Sigmoid colon (tissue), 3 donors: ENCODE results near the gene ABCB10.

Experiments
- POLR2A ChIP-seq, 2 donors: fragments of 450-650 bp; IDR thresholded peaks; one replicate each; pipeline ENCODE4 v1.6.1; 2016; ENCODE audit warnings: antibody characterized with exemption in 2 of 2, mild to moderate bottlenecking in 2 of 2, moderate library complexity in 2 of 2
- TF ChIP-seq, protein P1 (sequence below), 4 experiments: fragments of 450-650 bp in 3 of 4; fragments of 200-600 bp in 1 of 4; IDR thresholded peaks; one replicate each; pipeline ENCODE4 v1.5.1; 2016 to 2019; ENCODE audit warnings: antibody characterized with exemption in 4 of 4, mild to moderate bottlenecking in 3 of 4, moderate library complexity in 2 of 4

GRCh38 chr1:229572286-229572685 lies 13.8 kb upstream of the ABCB10 start:
- TF ChIP-seq, protein P1, sequence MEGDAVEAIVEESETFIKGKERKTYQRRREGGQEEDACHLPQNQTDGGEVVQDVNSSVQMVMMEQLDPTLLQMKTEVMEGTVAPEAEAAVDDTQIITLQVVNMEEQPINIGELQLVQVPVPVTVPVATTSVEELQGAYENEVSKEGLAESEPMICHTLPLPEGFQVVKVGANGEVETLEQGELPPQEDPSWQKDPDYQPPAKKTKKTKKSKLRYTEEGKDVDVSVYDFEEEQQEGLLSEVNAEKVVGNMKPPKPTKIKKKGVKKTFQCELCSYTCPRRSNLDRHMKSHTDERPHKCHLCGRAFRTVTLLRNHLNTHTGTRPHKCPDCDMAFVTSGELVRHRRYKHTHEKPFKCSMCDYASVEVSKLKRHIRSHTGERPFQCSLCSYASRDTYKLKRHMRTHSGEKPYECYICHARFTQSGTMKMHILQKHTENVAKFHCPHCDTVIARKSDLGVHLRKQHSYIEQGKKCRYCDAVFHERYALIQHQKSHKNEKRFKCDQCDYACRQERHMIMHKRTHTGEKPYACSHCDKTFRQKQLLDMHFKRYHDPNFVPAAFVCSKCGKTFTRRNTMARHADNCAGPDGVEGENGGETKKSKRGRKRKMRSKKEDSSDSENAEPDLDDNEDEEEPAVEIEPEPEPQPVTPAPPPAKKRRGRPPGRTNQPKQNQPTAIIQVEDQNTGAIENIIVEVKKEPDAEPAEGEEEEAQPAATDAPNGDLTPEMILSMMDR (IDR thresholded peaks at IDR 0.05), result no peak
- TF ChIP-seq POLR2A (IDR thresholded peaks at IDR 0.05), result no peak
